Liver (tissue), 9 donors: Measurements from ENCODE around the gene VSIG10. TPM values are rescaled to one million over a fixed set of nuclear protein-coding genes. Genes with fewer than 3 reads are reported as not detected.

ENCODE experiments used
- DNase-seq: peaks from one replicate; pipeline ENCODE4 v3.0.0-alpha.2; 2017; ENCODE audit warnings: low spot score
- H3K27ac ChIP-seq, 2 donors: one replicate each; pipeline ENCODE4 v1.7.0; 2013; ENCODE audit warnings: inconsistent platforms in 2 of 2, low read length in 2 of 2, control low read depth in 1 of 2, low read depth in 1 of 2, mild to moderate bottlenecking in 1 of 2
- H3K27me3 ChIP-seq, 4 donors: one replicate each; pipeline versions ENCODE4 v1.6.1 to v1.7.0; 2013; ENCODE audit warnings: low read length in 3 of 4, inconsistent platforms in 1 of 4, mild to moderate bottlenecking in 1 of 4, moderate library complexity in 1 of 4; ENCODE audit not compliant: control insufficient read depth in 4 of 4, insufficient read depth in 4 of 4
- H3K36me3 ChIP-seq, 4 donors: one replicate each; pipeline versions ENCODE4 v1.6.1 to v1.7.0; 2013; ENCODE audit warnings: low read length in 3 of 4, mild to moderate bottlenecking in 3 of 4, low read depth in 1 of 4, moderate library complexity in 1 of 4; ENCODE audit not compliant: control insufficient read depth in 4 of 4, insufficient read depth in 3 of 4
- H3K4me1 ChIP-seq, 4 donors: one replicate each; pipeline versions ENCODE4 v1.6.1 to v1.7.0; 2013; ENCODE audit warnings: low read length in 3 of 4, mild to moderate bottlenecking in 3 of 4, moderate library complexity in 1 of 4; ENCODE audit not compliant: control insufficient read depth in 4 of 4, insufficient read depth in 4 of 4
- H3K4me3 ChIP-seq, 3 donors: one replicate each; pipeline versions ENCODE4 v1.6.1 to v1.7.0; 2013; ENCODE audit warnings: low read length in 3 of 3, control low read depth in 1 of 3, low read depth in 1 of 3, mild to moderate bottlenecking in 1 of 3
- H3K9ac ChIP-seq, 2 donors: one replicate each; pipeline ENCODE4 v1.7.0; 2013; ENCODE audit warnings: low read length in 2 of 2, mild to moderate bottlenecking in 2 of 2, moderate library complexity in 2 of 2, control low read depth in 1 of 2, low read depth in 1 of 2
- H3K9me3 ChIP-seq, 4 donors: one replicate each; pipeline versions ENCODE4 v1.6.1 to v1.7.0; 2013; ENCODE audit warnings: low read length in 3 of 4; ENCODE audit not compliant: control insufficient read depth in 4 of 4
- EGR1 ChIP-seq, 2 donors: IDR thresholded peaks; 2 replicates each; pipeline ENCODE4 v1.6.1; 2016 to 2018; ENCODE audit warnings: antibody characterized with exemption in 2 of 2, low read depth in 2 of 2
- FOXA1 ChIP-seq: IDR thresholded peaks from 2 replicates; pipeline ENCODE4 v1.6.1; 2016; ENCODE audit warnings: antibody characterized with exemption
- GABPA ChIP-seq, 2 donors: IDR thresholded peaks in 1 of 2; conservative IDR thresholded peaks in 1 of 2; 2 replicates each; pipeline ENCODE4 v1.6.1; 2016; ENCODE audit warnings: antibody characterized with exemption in 2 of 2, mild to moderate bottlenecking in 1 of 2, moderate library complexity in 1 of 2
- HNF4A ChIP-seq, 2 donors: conservative IDR thresholded peaks; 2 replicates each; pipeline ENCODE4 v1.6.1; 2016; ENCODE audit warnings: antibody characterized with exemption in 2 of 2, mild to moderate bottlenecking in 2 of 2
- HNF4G ChIP-seq: IDR thresholded peaks from 2 replicates; pipeline ENCODE4 v1.6.1; 2016; ENCODE audit warnings: antibody characterized with exemption
- JUND ChIP-seq, 2 donors: IDR thresholded peaks; 2 replicates each; pipeline ENCODE4 v1.6.1; 2016; ENCODE audit warnings: antibody characterized with exemption in 2 of 2
- NR2F2 ChIP-seq: IDR thresholded peaks from 2 replicates; pipeline ENCODE4 v1.6.1; 2016; ENCODE audit warnings: antibody characterized with exemption
- RAD21 ChIP-seq, 2 donors: IDR thresholded peaks; 2 replicates each; pipeline ENCODE4 v1.6.1; 2016; ENCODE audit warnings: antibody characterized with exemption in 2 of 2, mild to moderate bottlenecking in 2 of 2
- RXRA ChIP-seq, 2 donors: IDR thresholded peaks; 2 replicates each; pipeline ENCODE4 v1.6.1; 2017 to 2018; ENCODE audit warnings: antibody characterized with exemption in 2 of 2, mild to moderate bottlenecking in 1 of 2
- SP1 ChIP-seq: IDR thresholded peaks from 2 replicates; pipeline ENCODE4 v1.6.1; 2018; ENCODE audit warnings: antibody characterized with exemption, mild to moderate bottlenecking
- TAF1 ChIP-seq: conservative IDR thresholded peaks from 2 replicates; pipeline ENCODE4 v1.6.1; 2016; ENCODE audit warnings: antibody characterized with exemption, mild to moderate bottlenecking
- YY1 ChIP-seq: IDR thresholded peaks from 2 replicates; pipeline ENCODE4 v1.6.1; 2016; ENCODE audit warnings: antibody characterized with exemption, mild to moderate bottlenecking
- ZBTB33 ChIP-seq: IDR thresholded peaks from 2 replicates; pipeline ENCODE4 v1.6.1; 2016; ENCODE audit warnings: antibody characterized with exemption
- WGBS: extraction: QIAGEN DNeasy Blood & Tissue Kit; methylation state at CpG from one replicate; pipeline ENCODE4 v1.1.7; 2013; 5-methylcytosine and 5-hydroxymethylcytosine counted together
- polyA plus RNA-seq, 2 donors: library from polyadenylated mRNA; stranded (reverse) in 1 of 2; unstranded in 1 of 2; fragments of 200-250 nt in 1 of 2; fragments of >200 nt in 1 of 2; fragmentation: Nextera tagmentation in 1 of 2; extraction: Ambion mirVana in 1 of 2; gene quantifications; one replicate each; pipeline versions ENCODE4 v1.2.1 to v1.2.3, GENCODE V29; 2013 to 2015
- total RNA-seq, 2 donors: library from RNA; depleted of rRNA; stranded (reverse); fragments of >200 nt; gene quantifications; one replicate each; pipeline ENCODE4 v1.2.3, GENCODE V29; 2014
- TF ChIP-seq, protein P1 (sequence below): IDR thresholded peaks from 2 replicates; pipeline ENCODE4 v1.6.1; 2016; ENCODE audit warnings: antibody characterized with exemption
- donor health status: healthy.
- donor health status: healthy.
- donor health status: healthy.
- donor health status: healthy.
- donor health status: healthy.

VSIG10 gene
- total and polyA plus RNA-seq, 4 donors, result 9.8 to 16.4 (median 11.7) TPM

DNA sequence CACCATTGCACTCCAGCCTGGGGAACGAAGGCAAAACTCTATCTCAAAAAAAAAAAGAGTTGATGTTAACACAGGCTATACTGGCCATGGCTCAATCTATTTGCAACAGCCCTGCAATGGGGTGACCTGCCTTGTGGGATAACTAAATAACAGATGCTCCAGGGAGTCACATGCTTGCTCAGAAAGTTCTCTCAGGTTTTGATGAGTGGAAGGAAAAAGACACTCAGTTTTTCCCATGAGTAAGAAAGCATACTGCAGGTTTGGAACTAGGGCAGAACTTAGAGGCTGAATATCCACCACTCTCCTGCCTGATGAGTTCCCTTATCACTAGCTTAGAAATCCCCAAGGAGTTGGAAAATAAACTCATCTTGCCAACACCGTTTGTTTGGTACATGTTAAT lies 59.7 kb downstream of the VSIG10 start:
- DNase-seq, result no peak
- Histone ChIP-seq H3K4me1 (peaks cover 0 to 4% (median 0%) of the 10 kb centered on the region in 4 donors), H3K27ac (no peak overlapping the region), H3K4me3 (no peak overlapping the region), H3K27me3 (no peaks in the 10 kb centered on the region), H3K36me3 (peaks cover 8 to 28% (median 23%) of the 10 kb centered on the region in 4 donors), H3K9me3 (no peaks in the 10 kb centered on the region), H3K9ac (no peak overlapping the region)
- TF ChIP-seq GABPA (IDR thresholded peaks at IDR 0.05 in 1 of 2, conservative IDR thresholded peaks at IDR 0.05 in 1 of 2) (no peak), NR2F2 (no peak)
- 90% methylated on average over 2 of the region's 2 CpGs for WGBS

GRCh38 chr12:118042091-118042490 lies 61.7 kb downstream of the VSIG10 start:
- Histone ChIP-seq H3K9me3 (no peaks in the 10 kb centered on the region), H3K4me3 (no peak overlapping the region), H3K36me3 (peaks cover 4 to 33% (median 25%) of the 10 kb centered on the region in 4 donors), H3K9ac (no peak overlapping the region), H3K27me3 (no peaks in the 10 kb centered on the region), H3K4me1 (peaks cover 4 to 17% (median 9%) of the 10 kb centered on the region in 4 donors), H3K27ac (no peak overlapping the region)
- WGBS, result 96% methylated on average over 4 of the region's 4 CpGs
- TF ChIP-seq GABPA (IDR thresholded peaks at IDR 0.05 in 1 of 2, conservative IDR thresholded peaks at IDR 0.05 in 1 of 2) (no peak), ZBTB33 (no peak)
- no peak for DNase-seq

- H3K9ac ChIP-seq, result no peak overlapping the region
- no peaks in the 10 kb centered on the region for H3K9me3 ChIP-seq
- H3K27me3 ChIP-seq, result no peaks in the 10 kb centered on the region
- TF ChIP-seq, protein P1, sequence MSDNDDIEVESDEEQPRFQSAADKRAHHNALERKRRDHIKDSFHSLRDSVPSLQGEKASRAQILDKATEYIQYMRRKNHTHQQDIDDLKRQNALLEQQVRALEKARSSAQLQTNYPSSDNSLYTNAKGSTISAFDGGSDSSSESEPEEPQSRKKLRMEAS, result no peak
- TF ChIP-seq RAD21 (IDR thresholded peaks at IDR 0.05) (no peak), EGR1 (IDR thresholded peaks at IDR 0.05; ENCODE audit: low read depth in 2 of 2) (no peak), NR2F2 (no peak), TAF1 (no peak), HNF4A (conservative IDR thresholded peaks at IDR 0.05) (no peak), RXRA (IDR thresholded peaks at IDR 0.05) (no peak), ZBTB33 (no peak), HNF4G (no peak), YY1 (no peak), GABPA (IDR thresholded peaks at IDR 0.05 in 1 of 2, conservative IDR thresholded peaks at IDR 0.05 in 1 of 2) (no peak), FOXA1 (no peak), JUND (IDR thresholded peaks at IDR 0.05) (no peak), SP1 (no peak)
- 70% methylated on average over 6 of the region's 6 CpGs for WGBS
- peaks cover 9 to 62% (median 40%) of the 10 kb centered on the region in 4 donors for H3K36me3 ChIP-seq
- H3K27ac ChIP-seq, result peak overlapping the region in 1 of 2 donors; percentile 53
- no peak overlapping the region for H3K4me3 ChIP-seq
- H3K4me1 ChIP-seq, result peaks cover 4 to 15% (median 9%) of the 10 kb centered on the region in 4 donors
- no peak for DNase-seq
Measured at GRCh38 chr12:118038137-118038536, 65.7 kb downstream of the VSIG10 start.
